ENCODE results near the gene CEP97. TPM values are rescaled to one million over a fixed set of nuclear protein-coding genes. Genes with fewer than 3 reads are reported as not detected.

The CEP97 gene
- total and polyA plus RNA-seq, 2 donors (not counting 1 experiment from before 2014, with no cell fraction given): 2.1 to 15.4 TPM

- Histone ChIP-seq H2AFZ (ENCODE audit: insufficient read depth, low read depth, low read length, poor library complexity, severe bottlenecking) (no peak overlapping the region), H3K79me2 (ENCODE audit: control insufficient read depth, insufficient read depth, low read length) (peaks cover 25% of the 10 kb centered on the region), H3K4me3 (ENCODE audit: control extremely low read depth in 1 of 5, extremely low read depth in 1 of 5, insufficient read depth in 1 of 5, low read depth in 2 of 5, low read length in 4 of 5) (no peak overlapping the region), H3K27me3 (replicated peaks in 1 of 4; ENCODE audit: control extremely low read depth in 1 of 4, control insufficient read depth in 3 of 4, insufficient read depth in 4 of 4, low read length in 3 of 4) (no peaks in the 10 kb centered on the region), H4K20me1 (ENCODE audit: control insufficient read depth, insufficient read depth, low read length, poor library complexity, severe bottlenecking) (no peaks in the 10 kb centered on the region), H3K36me3 (replicated peaks in 1 of 2; ENCODE audit: control extremely low read depth in 1 of 2, control insufficient read depth in 1 of 2, extremely low read depth in 1 of 2, insufficient read depth in 2 of 2, low read length in 1 of 2) (peaks cover 4 to 33% of the 10 kb centered on the region in 2 experiments), H3K27ac (ENCODE audit: low read length in 2 of 2) (no peak overlapping the region), H3K4me2 (replicated peaks; ENCODE audit: low read depth, low read length, poor library complexity, severe bottlenecking) (no peak overlapping the region), H3K9me3 (ENCODE audit: control extremely low read depth in 1 of 3, control insufficient read depth in 2 of 3, insufficient read depth in 1 of 3, low read length in 2 of 3) (no peaks in the 10 kb centered on the region), H3K9ac (ENCODE audit: low read length) (no peak overlapping the region), H3K4me1 (ENCODE audit: control insufficient read depth in 2 of 2, insufficient read depth in 2 of 2, low read length in 2 of 2) (peaks cover 21 to 29% of the 10 kb centered on the region in 2 donors)
- Mint-ChIP-seq H3K27ac (no peak overlapping the region), H3K9me3 (ENCODE audit: insufficient read depth) (no peaks in the 10 kb centered on the region), H3K4me1 (peaks cover 40% of the 10 kb centered on the region), H3K4me3 (peak overlapping the region; percentile 26), H3K27me3 (no peaks in the 10 kb centered on the region)
- intact Hi-C loops (cut with micrococcal nuclease): no loop called here
- ChIA-PET CTCF (interaction anchor here (0.7 kb wide), 1 partner anchor 448 kb away, joined by 3 read pairs; no protein-coding TSS in a partner anchor), POLR2A (no interaction called here)
- no peak for TF ChIP-seq EZH2 (IDR thresholded peaks at IDR 0.05; ENCODE audit: borderline replicate concordance, insufficient read depth, low read depth, low read length, poor library complexity, severe bottlenecking)
- TF ChIP-seq CTCF (IDR thresholded peaks at IDR 0.05): no peak
- ATAC-seq (ENCODE audit: low read depth) (no peak), DNase-seq (no peak)
These were observed 56.8 kb downstream of the CEP97 start for GRCh38 chr3:101781166-101781565.

DNA sequence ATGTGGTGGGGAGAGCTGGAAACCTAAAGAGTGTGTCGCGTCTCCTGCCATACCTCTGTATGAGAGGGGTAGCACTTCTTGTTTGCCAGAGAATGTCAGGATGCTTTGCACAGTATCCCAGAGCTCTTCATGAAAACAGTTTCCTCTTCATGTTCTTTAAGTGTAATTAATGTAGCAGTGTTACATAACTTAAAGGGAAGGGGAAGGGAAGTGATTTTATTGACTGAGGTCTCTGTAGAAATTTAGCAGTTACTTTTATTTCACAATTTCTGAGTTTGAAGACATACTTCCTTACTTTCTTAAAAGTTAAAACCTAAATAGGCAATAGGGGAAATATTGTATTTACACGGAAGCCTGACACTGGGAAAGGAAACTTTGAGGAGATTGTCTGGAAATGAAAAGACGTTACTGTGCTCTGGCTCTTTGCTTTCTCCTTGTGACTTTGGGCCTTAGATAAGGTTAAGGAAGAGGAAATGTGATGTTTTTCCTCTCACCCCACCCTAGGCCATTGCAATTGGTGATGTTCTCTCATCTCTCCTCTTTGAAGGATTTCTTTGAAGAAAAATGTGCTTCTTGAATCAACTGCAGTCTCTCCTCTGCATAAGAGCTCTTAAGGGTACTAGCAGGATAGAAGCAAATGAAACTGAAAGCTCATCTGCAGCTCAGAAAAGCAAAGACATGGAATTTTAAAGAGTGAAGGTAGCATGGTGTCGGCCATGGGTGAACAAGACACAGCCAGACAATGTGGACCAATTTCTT, 60.6 kb downstream of the CEP97 start:
- Histone ChIP-seq H3K27me3 (replicated peaks in 1 of 4; ENCODE audit: control extremely low read depth in 1 of 4, control insufficient read depth in 3 of 4, insufficient read depth in 4 of 4, low read length in 3 of 4) (no peaks in the 10 kb centered on the region), H3K4me1 (ENCODE audit: control insufficient read depth in 2 of 2, insufficient read depth in 2 of 2, low read length in 2 of 2) (peaks cover 5 to 6% of the 10 kb centered on the region in 2 donors), H3K4me3 (ENCODE audit: control extremely low read depth in 1 of 5, extremely low read depth in 1 of 5, insufficient read depth in 1 of 5, low read depth in 2 of 5, low read length in 4 of 5) (no peak overlapping the region), H3K79me2 (ENCODE audit: control insufficient read depth, insufficient read depth, low read length) (peaks cover 8% of the 10 kb centered on the region), H3K9ac (ENCODE audit: low read length) (no peak overlapping the region), H3K27ac (ENCODE audit: low read length in 2 of 2) (no peak overlapping the region), H3K4me2 (replicated peaks; ENCODE audit: low read depth, low read length, poor library complexity, severe bottlenecking) (no peak overlapping the region), H3K36me3 (replicated peaks in 1 of 2; ENCODE audit: control extremely low read depth in 1 of 2, control insufficient read depth in 1 of 2, extremely low read depth in 1 of 2, insufficient read depth in 2 of 2, low read length in 1 of 2) (peaks cover 10 to 52% of the 10 kb centered on the region in 2 experiments), H3K9me3 (ENCODE audit: control extremely low read depth in 1 of 3, control insufficient read depth in 2 of 3, insufficient read depth in 1 of 3, low read length in 2 of 3) (no peaks in the 10 kb centered on the region), H2AFZ (ENCODE audit: insufficient read depth, low read depth, low read length, poor library complexity, severe bottlenecking) (no peak overlapping the region), H4K20me1 (ENCODE audit: control insufficient read depth, insufficient read depth, low read length, poor library complexity, severe bottlenecking) (no peaks in the 10 kb centered on the region)
- Mint-ChIP-seq H3K4me1 (peaks cover 13% of the 10 kb centered on the region), H3K4me3 (no peak overlapping the region), H3K27me3 (no peaks in the 10 kb centered on the region), H3K27ac (no peak overlapping the region), H3K9me3 (ENCODE audit: insufficient read depth) (no peaks in the 10 kb centered on the region)
- TF ChIP-seq CTCF (IDR thresholded peaks at IDR 0.05) (no peak), EZH2 (IDR thresholded peaks at IDR 0.05; ENCODE audit: borderline replicate concordance, insufficient read depth, low read depth, low read length, poor library complexity, severe bottlenecking) (no peak)
- ChIA-PET CTCF (interaction anchor here (0.9 to 2.3 kb wide), 4 partner anchors 17 to 99 kb away, joined by 3 to 6 read pairs (median 4); no protein-coding TSS in a partner anchor), POLR2A (no interaction called here)
- ATAC-seq (ENCODE audit: low read depth) (no peak), DNase-seq (no peak)
- intact Hi-C loops (cut with micrococcal nuclease): no loop called here
- WGBS (ENCODE audit: insufficient coverage): 92% methylated on average over 3 of the region's 5 CpGs

Measured in B cell (primary cell).